HL-60/S4 (cell line): Measurements from ENCODE around the gene AK6.
"Not testable (repeated sequence)": the region's sequence is repeated elsewhere in the genome, so short reads cannot be mapped to it uniquely, and the experiment has no call there.

Source experiments
- in situ Hi-C: fragments of 300-500 bp; cut with MboI; formaldehyde crosslinking; loops from 2 replicates; pipeline ENCODE4 v1.14.3; 2022; ENCODE audit warnings: low sequenced_read_pairs

AK6 gene

GRCh38 chr5:69369340-69370121 lies at the start of gene AK6, which contains the start of the genes RAD17 and TAF9:
Gene AK6 (minus strand): TSS chr5:69369520. CDS start chr5:69369490, 30 bp downstream.
Gene RAD17 (plus strand): TSS chr5:69369818. CDS start chr5:69372209, 2,391 bp downstream.
Gene TAF9 (minus strand): TSS chr5:69369520. CDS start chr5:69365737, 3,783 bp downstream.
- in situ Hi-C loops = no loop called here

DNA sequence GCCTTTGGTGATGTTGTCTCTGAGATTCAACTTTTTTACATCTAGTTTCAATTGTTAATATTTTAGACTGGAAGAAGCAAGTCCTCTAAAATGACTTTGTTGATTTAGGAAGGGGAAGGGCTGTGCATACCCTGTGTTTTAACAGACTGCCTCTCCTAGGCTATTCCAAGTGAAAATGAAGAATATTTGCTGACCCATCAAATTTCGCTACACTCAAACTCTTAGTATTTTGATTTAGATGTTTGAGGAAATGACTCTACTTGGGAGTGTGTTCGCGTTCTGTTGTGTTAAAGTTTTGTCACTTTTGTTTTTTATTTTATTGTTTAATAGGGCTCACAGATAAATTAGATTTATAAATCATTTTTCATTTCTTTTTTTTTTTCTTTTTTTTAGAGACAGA lies 49.2 kb upstream of the AK6 start:
- in situ Hi-C loops = no loop called here

DNA sequence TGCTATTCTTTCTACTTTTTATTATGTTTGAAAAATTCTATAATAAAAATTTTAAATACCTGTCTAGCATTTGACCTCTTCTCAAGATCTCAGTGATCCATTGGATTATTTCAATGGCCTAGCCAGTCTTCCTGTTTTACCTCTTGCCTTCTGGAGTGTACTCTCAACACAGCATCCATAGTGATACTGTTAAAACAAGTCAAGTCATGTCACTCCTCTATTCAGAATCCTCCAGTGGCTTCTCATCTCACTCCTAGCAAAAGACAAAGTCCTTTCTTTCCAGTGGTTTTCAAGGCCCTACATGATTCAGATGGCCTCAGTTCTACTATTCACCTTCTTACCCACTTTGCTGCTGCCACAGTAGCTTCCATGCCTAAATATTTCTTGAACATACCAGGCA lies 47.4 kb upstream of the AK6 start:
- in situ Hi-C loops = no loop called here

DNA sequence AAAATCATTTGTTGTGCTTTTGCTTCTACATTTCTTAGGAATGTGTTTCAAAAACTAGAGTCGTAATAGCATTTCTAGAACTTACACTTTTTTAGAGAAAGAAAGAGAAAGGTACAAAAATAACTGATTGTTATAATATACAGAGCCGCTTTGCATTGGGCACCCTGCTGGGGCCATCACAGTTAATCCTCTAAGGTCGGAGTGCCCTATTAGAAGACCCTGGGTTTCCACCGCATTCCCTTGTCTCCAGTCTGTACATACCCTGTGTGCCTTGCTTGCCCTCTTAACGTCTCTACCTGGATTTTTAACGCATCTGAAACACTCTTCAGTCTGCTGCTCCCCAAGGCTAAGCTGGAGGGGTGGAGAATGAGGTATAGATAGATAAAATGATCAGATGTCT lies 46.9 kb upstream of the AK6 start:
- in situ Hi-C loops = no loop called here

DNA sequence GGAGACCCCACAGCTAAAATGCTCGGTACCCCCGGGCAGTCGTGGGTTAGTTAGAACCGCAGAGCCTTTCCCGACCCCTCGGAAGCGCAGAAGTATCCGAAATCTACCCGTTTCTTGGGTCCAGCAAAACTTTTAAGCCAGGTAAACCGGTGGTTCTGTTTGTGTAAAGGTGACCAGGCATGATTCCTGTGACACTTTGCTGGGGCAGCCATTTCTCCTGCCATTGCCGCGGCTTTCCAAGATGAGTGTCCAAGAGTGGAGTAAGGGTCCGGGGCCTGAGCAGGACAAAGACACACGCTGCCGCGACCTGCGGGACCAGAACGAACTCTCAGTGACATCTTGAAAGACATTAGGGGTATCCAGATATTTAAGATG lies 46.3 kb upstream of the AK6 start:
- in situ Hi-C loops = no loop called here

GRCh38 chr5:69414885-69415583 lies 45.7 kb upstream of the AK6 start, which contains the start of gene MARVELD2:
Gene MARVELD2 (plus strand): TSS chr5:69415116. CDS start chr5:69419386, 4,270 bp downstream.
- in situ Hi-C loops = no loop called here

DNA sequence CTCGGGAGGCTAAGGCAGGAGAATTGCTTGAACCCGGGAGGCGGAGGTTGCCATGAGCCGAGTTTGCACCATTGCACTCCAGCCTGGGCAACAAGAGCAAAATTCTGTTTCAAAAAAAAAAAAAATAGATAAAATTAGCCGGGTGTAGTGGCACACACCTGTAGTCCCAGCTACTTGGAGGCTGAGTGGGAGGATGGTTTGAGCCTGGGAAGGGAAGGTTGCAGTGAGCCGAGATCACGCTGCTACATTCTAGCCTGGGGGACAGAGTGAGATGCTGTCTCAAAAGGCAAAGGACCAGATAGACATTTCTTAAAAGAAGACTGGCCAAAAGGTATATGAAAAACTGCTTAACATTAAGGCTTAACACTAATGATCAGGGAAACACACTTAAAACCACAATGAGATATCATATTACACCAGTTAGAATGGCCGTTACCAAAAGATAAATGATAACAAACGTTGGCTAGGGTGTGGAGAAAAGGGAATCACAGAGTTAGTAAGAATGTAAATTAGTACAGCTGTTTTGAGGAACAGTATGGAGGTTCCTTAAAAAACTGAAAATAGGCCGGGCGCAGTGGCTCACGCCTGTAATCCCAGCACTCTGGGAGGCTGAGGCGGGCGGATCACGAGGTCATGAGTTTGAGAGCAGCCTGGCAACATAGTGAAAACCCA lies 35.5 kb upstream of the AK6 start:
- in situ Hi-C loops = no loop called here

DNA sequence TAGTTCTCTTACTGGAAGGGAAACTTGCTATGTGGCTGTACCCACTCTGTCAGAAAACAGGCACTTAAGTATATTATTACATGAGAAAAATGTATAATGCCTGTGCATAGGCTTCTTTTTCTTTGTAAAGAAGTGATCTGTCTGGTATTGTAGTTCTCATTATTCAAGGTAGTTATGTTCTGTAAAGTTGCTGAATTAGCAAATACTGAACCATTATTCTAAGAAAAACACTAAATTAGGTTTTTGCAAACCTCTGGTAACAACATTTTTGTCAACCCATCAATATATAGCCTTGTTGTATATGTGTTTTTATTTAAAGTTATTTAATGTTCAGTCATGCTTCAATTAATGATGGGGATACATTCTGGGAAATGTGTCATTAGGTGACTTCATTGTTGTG lies 9.1 kb upstream of the AK6 start:
- in situ Hi-C loops = no loop called here

DNA sequence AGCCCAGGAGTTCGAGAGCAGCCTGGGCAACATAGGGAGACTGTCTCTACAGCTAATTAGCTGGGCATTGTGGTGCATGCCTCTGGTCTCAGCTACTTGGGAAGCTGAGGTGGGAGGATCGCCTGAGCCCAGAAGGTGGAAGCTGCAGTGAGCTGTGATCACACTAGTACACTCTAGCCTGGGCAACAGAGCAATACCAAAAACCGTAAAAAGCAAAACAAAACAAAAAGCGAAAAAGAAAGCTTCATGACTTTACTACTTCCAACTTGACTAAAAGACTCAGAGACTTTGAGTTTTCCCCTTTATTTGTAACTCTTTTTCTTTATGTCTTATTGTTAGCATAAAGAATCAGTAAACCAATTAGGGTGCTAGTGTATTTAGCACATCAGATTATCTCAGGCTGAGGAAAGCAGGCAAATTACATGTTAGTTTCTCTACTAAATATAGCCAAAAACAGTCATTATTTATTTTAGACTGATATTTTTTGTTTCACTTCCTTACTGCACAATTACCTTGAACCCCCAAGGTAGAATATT lies 5.7 kb upstream of the AK6 start:
- in situ Hi-C loops = no loop called here

DNA sequence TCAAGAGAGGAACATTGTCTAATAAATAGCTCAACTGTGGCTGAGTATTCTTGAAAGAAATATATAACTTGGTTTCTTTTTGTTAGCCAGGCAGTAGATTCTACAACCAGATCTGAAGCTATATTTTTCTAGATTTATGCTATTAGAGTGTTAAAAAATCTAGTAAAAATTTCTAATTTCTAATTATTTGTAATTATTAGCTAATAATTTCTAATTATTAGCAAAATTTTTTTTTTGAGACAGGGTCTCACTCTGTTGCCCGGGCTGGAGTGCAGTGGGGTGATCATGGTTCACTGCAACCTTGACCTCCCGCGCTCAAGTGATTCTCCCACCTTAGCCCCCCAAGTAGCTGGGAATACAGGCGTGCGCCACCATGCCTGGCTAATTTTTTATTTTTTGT lies 3.1 kb upstream of the AK6 start:
- in situ Hi-C loops = no loop called here

DNA sequence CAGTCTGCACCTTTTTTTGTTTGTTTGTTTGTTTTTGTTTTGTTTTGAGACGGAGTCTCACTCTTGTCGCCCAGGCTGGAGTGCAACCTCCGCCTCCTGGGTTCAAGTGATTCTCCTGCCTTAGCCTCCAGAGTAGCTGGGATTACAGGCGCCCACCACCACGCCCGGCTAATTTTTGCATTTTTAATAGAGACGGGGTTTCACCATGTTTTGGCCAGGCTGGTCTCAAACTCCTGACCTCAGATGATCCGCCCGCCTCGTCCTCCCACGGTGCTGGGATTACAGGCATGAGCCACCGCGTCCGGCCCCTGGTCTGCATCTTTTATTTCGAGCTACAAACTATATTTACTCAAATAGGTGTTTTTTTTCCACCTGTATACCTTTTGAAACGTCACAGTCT lies 1.0 kb upstream of the AK6 start:
- in situ Hi-C loops = not testable (repeated sequence)

- in situ Hi-C loops = no loop called here
Observed at GRCh38 chr5:69368458-69369339, 621 bp downstream of the AK6 start.

DNA sequence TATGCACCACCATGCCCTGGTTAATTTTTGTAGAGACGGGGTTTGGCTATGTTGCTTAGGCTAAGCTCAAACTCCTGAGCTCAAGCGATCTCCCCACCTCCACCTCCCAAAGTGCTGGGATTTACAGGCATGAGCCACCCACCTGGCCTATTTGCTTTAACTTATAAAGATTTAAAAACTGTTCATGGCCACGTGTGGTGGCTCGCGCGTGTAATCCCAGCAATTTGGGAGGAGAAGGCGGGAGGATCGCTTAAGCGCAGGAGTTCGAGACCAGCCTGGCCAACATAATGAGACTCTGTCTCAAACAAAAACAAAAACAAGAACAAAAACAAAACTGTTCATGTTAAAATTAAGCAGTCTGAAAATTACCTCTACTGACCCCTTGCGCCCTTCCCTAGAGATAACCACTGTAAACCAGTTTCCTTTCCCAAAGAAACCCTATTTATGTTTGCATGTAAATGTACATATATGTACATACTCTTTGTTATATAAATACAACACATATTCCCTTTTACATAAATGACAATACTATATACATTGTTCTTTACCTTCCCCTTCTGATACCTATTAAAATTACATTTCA lies 1.5 kb downstream of the AK6 start:
- in situ Hi-C loops = no loop called here

DNA sequence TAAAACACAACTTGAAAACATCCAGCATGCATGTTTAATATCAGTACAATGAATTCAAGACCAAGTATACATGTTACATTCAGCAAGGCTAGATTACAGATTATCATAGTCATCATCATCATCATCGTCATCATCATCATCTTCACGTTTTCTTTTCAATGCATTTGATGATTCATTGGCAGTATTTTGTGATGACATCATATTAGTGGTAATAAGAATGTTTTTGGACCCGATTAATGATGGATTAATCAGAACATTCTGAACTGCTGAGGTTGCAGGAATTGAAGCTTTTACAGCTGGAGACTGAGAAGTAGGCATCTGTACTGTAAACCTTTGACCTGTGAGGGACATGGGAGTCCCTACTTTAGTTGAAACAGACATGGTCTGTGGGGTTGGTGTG lies 4.5 kb downstream of the AK6 start:
- in situ Hi-C loops = no loop called here

DNA sequence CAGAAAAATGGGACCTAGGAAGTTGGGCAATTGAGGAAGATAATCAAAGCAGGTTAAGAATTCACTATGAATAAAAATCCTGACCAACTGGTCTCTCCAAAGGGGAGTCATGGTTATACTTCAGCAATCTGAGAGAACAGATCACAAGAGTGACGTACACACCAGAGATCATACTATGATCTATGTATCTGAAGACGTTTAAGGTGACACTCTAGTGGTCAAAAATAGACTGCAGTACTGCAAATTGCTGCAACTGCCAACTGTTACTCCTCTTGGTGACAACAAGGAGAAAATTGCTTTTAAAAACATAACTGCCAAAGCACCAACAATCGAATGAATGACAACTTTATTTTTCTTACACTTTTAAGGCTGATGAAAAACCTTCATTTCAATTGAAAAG lies 4.9 kb downstream of the AK6 start:
- in situ Hi-C loops = no loop called here

GRCh38 chr5:69360442-69360841 lies 8.9 kb downstream of the AK6 start:
- in situ Hi-C loops = no loop called here

DNA sequence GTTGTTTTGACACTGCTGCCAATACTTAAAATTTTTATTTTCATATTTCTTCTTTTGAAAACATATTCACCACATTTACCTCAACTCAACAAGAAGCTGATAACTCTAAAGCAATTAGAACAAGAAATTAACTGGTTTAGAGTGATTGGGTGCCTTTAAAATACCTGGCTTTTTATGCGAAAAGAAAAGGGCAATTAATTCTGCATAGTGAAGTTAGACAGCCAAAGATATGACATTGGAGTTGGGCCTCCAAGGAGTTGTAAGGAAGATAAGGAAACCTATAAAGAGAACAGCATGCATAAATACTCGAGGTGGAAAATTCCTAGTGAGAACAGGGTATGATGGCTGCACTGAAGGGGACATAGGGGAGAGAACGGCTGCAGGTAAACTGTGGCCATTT lies 9.6 kb downstream of the AK6 start:
- in situ Hi-C loops = no loop called here

GRCh38 chr5:69350664-69351063 lies 18.7 kb downstream of the AK6 start:
- in situ Hi-C loops = no loop called here

DNA sequence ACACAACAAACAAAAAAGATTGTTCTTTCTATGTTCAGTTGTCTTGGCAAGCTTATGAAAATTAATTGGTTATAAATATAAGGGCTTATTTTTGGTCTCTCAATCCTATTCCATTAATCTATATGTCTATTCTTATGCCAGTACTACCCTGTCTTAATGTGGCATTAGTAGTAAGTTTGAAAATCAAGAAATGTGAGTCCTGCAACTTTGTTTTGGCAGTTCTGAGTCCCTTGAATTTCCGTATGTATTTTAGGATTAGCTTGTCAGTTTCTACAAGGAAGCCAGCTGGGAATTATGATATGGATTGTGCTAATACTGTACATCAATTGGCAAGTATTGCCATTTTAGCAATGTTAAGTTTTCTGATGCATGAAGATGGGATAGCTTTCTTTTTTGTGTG lies 26.2 kb downstream of the AK6 start:
- in situ Hi-C loops = no loop called here

GRCh38 chr5:69341520-69342161 lies 27.7 kb downstream of the AK6 start:
- in situ Hi-C loops = no loop called here
